Right atrium auricular region (tissue), 2 donors: ENCODE measurements around the gene TMPRSS4. TPM values are rescaled to one million over a fixed set of nuclear protein-coding genes. Genes with fewer than 3 reads are reported as not detected.

Source experiments
- DNase-seq: peaks from one replicate; pipeline ENCODE4 v3.0.0-alpha.2; 2019; ENCODE audit warnings: low spot score
- H3K27ac ChIP-seq, 2 donors: fragments of 200-600 bp; sonication (generic); 1 replicate in 1 of 2; 2 replicates in 1 of 2; pipeline ENCODE4 v1.5.1; 2016 to 2019
- H3K27me3 ChIP-seq, 2 donors: fragments of 200-600 bp; sonication (generic); one replicate each; pipeline versions ENCODE4 v1.5.1 to v1.6.0; 2017 to 2019
- H3K36me3 ChIP-seq: fragments of 200-600 bp; sonication (generic); one replicate; pipeline ENCODE4 v1.5.1; 2016
- H3K4me1 ChIP-seq, 2 donors: fragments of 200-600 bp; sonication (generic); one replicate each; pipeline versions ENCODE4 v1.5.1 to v1.6.0; 2017 to 2019
- H3K4me3 ChIP-seq, 2 donors: fragments of 200-600 bp; sonication (generic); 1 replicate in 1 of 2; 2 replicates in 1 of 2; pipeline ENCODE4 v1.5.1; 2017 to 2019; ENCODE audit warnings: mild to moderate bottlenecking in 1 of 2, moderate library complexity in 1 of 2
- H3K9me3 ChIP-seq, 2 donors: fragments of 200-600 bp; sonication (generic); one replicate each; pipeline ENCODE4 v1.5.1; 2019
- CTCF ChIP-seq, 2 donors: fragments of 200-600 bp; sonication (generic); IDR thresholded peaks; one replicate each; pipeline ENCODE4 v1.5.1; 2019; ENCODE audit warnings: antibody characterized with exemption in 2 of 2
- total RNA-seq, 2 donors: library from RNA; depleted of rRNA; stranded (reverse); fragments of >200 nt; gene quantifications; one replicate each; pipeline ENCODE4 v1.1.0, GENCODE V29; 2016

TMPRSS4 gene
- total RNA-seq, 2 donors from 2014 or later = not detected

GRCh38 chr11:118071416-118072030 is 5.4 kb upstream of the TMPRSS4 start:
- TF ChIP-seq CTCF (IDR thresholded peaks at IDR 0.05) = no peak
- Histone ChIP-seq H3K27me3 (no peaks in the 10 kb centered on the region), H3K4me1 (no peaks in the 10 kb centered on the region), H3K4me3 (no peak overlapping the region), H3K36me3 (no peaks in the 10 kb centered on the region), H3K9me3 (no peaks in the 10 kb centered on the region), H3K27ac (no peak overlapping the region)
- no peak for DNase-seq

DNA sequence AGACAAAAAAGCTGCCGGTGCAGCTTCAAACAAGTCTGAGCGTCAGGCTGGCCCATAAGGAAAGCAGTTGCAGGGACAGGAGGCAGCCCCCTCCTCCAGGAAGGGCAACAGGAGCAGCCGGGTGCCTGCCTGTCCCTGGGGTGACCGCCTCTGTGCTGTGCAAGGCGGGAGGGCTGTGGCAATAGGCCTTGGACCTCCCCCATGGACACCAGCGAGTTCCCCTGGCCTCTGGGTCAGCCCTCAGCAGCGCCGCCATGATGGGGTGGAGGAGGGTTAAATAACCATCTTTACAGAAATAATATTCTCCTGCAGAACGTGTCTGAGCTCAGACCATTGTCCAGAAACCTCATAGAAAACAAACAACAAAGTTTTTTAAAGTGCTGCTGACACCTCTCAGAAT is 3.3 kb upstream of the TMPRSS4 start:
- Histone ChIP-seq H3K27me3 (no peaks in the 10 kb centered on the region), H3K36me3 (no peaks in the 10 kb centered on the region), H3K4me1 (no peaks in the 10 kb centered on the region), H3K27ac (no peak overlapping the region), H3K9me3 (no peaks in the 10 kb centered on the region), H3K4me3 (no peak overlapping the region)
- DNase-seq = no peak
- TF ChIP-seq CTCF (IDR thresholded peaks at IDR 0.05) = no peak

- no peak overlapping the region for H3K27ac ChIP-seq
- H3K36me3 ChIP-seq = no peaks in the 10 kb centered on the region
- H3K27me3 ChIP-seq = no peaks in the 10 kb centered on the region
- H3K4me1 ChIP-seq = no peaks in the 10 kb centered on the region
- no peak for TF ChIP-seq CTCF (IDR thresholded peaks at IDR 0.05)
- H3K4me3 ChIP-seq = no peak overlapping the region
- no peaks in the 10 kb centered on the region for H3K9me3 ChIP-seq
- DNase-seq = no peak
These were observed 2.7 kb upstream of the TMPRSS4 start for GRCh38 chr11:118074091-118074685.

GRCh38 chr11:118074785-118075184 is 2.1 kb upstream of the TMPRSS4 start:
- no peak for DNase-seq
- Histone ChIP-seq H3K27ac (no peak overlapping the region), H3K4me1 (no peaks in the 10 kb centered on the region), H3K27me3 (no peaks in the 10 kb centered on the region), H3K36me3 (no peaks in the 10 kb centered on the region), H3K9me3 (no peaks in the 10 kb centered on the region), H3K4me3 (no peak overlapping the region)
- no peak for TF ChIP-seq CTCF (IDR thresholded peaks at IDR 0.05)

- DNase-seq = no peak
- Histone ChIP-seq H3K4me3 (no peak overlapping the region), H3K27me3 (no peaks in the 10 kb centered on the region), H3K36me3 (no peaks in the 10 kb centered on the region), H3K4me1 (peaks cover 0 to 11% of the 10 kb centered on the region in 2 donors), H3K27ac (no peak overlapping the region), H3K9me3 (no peaks in the 10 kb centered on the region)
- no peak for TF ChIP-seq CTCF (IDR thresholded peaks at IDR 0.05)
These were observed 2.1 kb downstream of the TMPRSS4 start for GRCh38 chr11:118078911-118079411.
